GM23338 (cell line): Measurements from ENCODE around the gene NFKBIB. TPM values are rescaled to one million over a fixed set of nuclear protein-coding genes. Genes with fewer than 3 reads are reported as not detected.

Experiments
- ATAC-seq: fragments of 200-7000 bp; cut with Tn5 transposase; 3 replicates; pipeline ENCODE4 v1.9.1; 2020
- DNase-seq: peaks from one replicate; pipeline ENCODE4 v3.0.0-alpha.2; 2015; ENCODE audit warnings: low spot score
- H2AFZ ChIP-seq: fragments of 200-600 bp; sonication (generic); 2 replicates; pipeline ENCODE4 v1.8.0; 2016; ENCODE audit warnings: antibody characterized with exemption, mild to moderate bottlenecking, moderate library complexity
- H3F3A ChIP-seq: fragments of 200-600 bp; sonication (generic); replicated peaks from 2 replicates; pipeline ENCODE4 v1.8.0; 2017; ENCODE audit warnings: antibody characterized with exemption, mixed run types, low read depth
- H3K27ac ChIP-seq: fragments of 200-600 bp; sonication (generic); 2 replicates; pipeline ENCODE4 v1.6.1; 2016; ENCODE audit warnings: low read depth
- H3K27me3 ChIP-seq: fragments of 200-600 bp; sonication (generic); 2 replicates; pipeline ENCODE4 v1.8.0; 2016; ENCODE audit warnings: mild to moderate bottlenecking, mixed run types, moderate library complexity; ENCODE audit not compliant: insufficient read depth
- H3K36me3 ChIP-seq: fragments of 200-600 bp; sonication (generic); 2 replicates; pipeline ENCODE4 v1.8.0; 2016; ENCODE audit warnings: mild to moderate bottlenecking; ENCODE audit not compliant: insufficient read depth
- H3K4me1 ChIP-seq: fragments of 200-600 bp; sonication (generic); 2 replicates; pipeline ENCODE4 v1.8.0; 2016; ENCODE audit warnings: mild to moderate bottlenecking, moderate library complexity; ENCODE audit not compliant: insufficient read depth
- H3K4me2 ChIP-seq: fragments of 200-600 bp; sonication (generic); 2 replicates; pipeline ENCODE4 v1.7.1; 2017; ENCODE audit warnings: mixed run types
- H3K4me3 ChIP-seq: fragments of 200-600 bp; sonication (generic); 2 replicates; pipeline ENCODE4 v1.6.1; 2016; ENCODE audit warnings: mixed run types
- H3K79me2 ChIP-seq: fragments of 200-600 bp; sonication (generic); replicated peaks from 2 replicates; pipeline ENCODE4 v1.8.0; 2017; ENCODE audit warnings: mild to moderate bottlenecking; ENCODE audit not compliant: insufficient read depth
- H3K9me2 ChIP-seq: fragments of 200-600 bp; sonication (generic); 2 replicates; pipeline ENCODE4 v1.8.0; 2017; ENCODE audit not compliant: insufficient read depth
- H4K20me1 ChIP-seq: fragments of 200-600 bp; sonication (generic); replicated peaks from 2 replicates; pipeline ENCODE4 v1.8.0; 2017; ENCODE audit warnings: mild to moderate bottlenecking; ENCODE audit not compliant: insufficient read depth
- H3K27ac Mint-ChIP-seq: 2 replicates; pipeline ENCODE4 v1.8.0; 2020; ENCODE audit warnings: inconsistent platforms, mild to moderate bottlenecking, moderate library complexity, mixed read lengths
- H3K27me3 Mint-ChIP-seq: 3 replicates; pipeline ENCODE4 v1.8.0; 2022; ENCODE audit warnings: low read depth, mild to moderate bottlenecking, moderate library complexity, mixed read lengths, inconsistent platforms; ENCODE audit not compliant: insufficient read depth, poor library complexity
- H3K36me3 Mint-ChIP-seq: 3 replicates; pipeline ENCODE4 v1.8.0; 2021; ENCODE audit warnings: low read depth, mild to moderate bottlenecking, inconsistent platforms, moderate library complexity, mixed read lengths
- H3K4me1 Mint-ChIP-seq: 3 replicates; pipeline ENCODE4 v1.8.0; 2020; ENCODE audit warnings: mild to moderate bottlenecking, inconsistent platforms, mixed read lengths
- H3K4me3 Mint-ChIP-seq: 3 replicates; pipeline ENCODE4 v1.8.0; 2021; ENCODE audit warnings: moderate library complexity, mild to moderate bottlenecking, inconsistent platforms, mixed read lengths
- H3K9me3 Mint-ChIP-seq: 3 replicates; pipeline ENCODE4 v1.8.0; 2020; ENCODE audit warnings: moderate library complexity, mild to moderate bottlenecking, inconsistent platforms, mixed read lengths
- CREB1 ChIP-seq: fragments of 250-450 bp; sonication (Bioruptor Pico); IDR thresholded peaks from 2 replicates; pipeline ENCODE4 v1.5.0; 2020; ENCODE audit warnings: low read depth, mild to moderate bottlenecking, moderate library complexity
- EZH2phosphoT487 ChIP-seq: fragments of 200-600 bp; sonication (generic); IDR thresholded peaks from one replicate; pipeline ENCODE4 v1.8.1; 2018; ENCODE audit warnings: antibody characterized with exemption; ENCODE audit not compliant: unreplicated experiment
- POLR2AphosphoS5 ChIP-seq: IDR thresholded peaks from 2 replicates; pipeline ENCODE4 v1.6.1; 2016; ENCODE audit warnings: antibody characterized with exemption, low read depth
- ZNF114 ChIP-seq: fragments of 250-450 bp; sonication (Bioruptor Pico); IDR thresholded peaks from 2 replicates; pipeline ENCODE4 v1.5.0; 2020; ENCODE audit warnings: mild to moderate bottlenecking, moderate library complexity
- polyA plus RNA-seq: library from polyadenylated mRNA; unstranded; fragments of >200 nt; fragmentation: Nextera tagmentation; extraction: Ambion mirVana; gene quantifications from 2 replicates; pipeline ENCODE4 v1.2.1, GENCODE V29; 2016
- total RNA-seq: library from RNA; depleted of rRNA; stranded (reverse); fragments of >200 nt; shearing (Covaris generic); gene quantifications from 2 replicates; pipeline ENCODE4 v1.2.3, GENCODE V29; 2014
- TF ChIP-seq, protein P1 (sequence below): fragments of 250-450 bp; sonication (Bioruptor Pico); IDR thresholded peaks from 2 replicates; pipeline ENCODE4 v1.5.0; 2020; ENCODE audit warnings: mild to moderate bottlenecking, moderate library complexity
- TF ChIP-seq, protein P2 (sequence below), 2 experiments: fragments of 200-600 bp in 1 of 2; sonication (generic) in 1 of 2; conservative IDR thresholded peaks; 2 replicates each; pipeline versions ENCODE4 v1.5.1 to v1.6.1; 2016 to 2017; ENCODE audit warnings: antibody characterized with exemption in 2 of 2, low read depth in 2 of 2, mild to moderate bottlenecking in 2 of 2, moderate library complexity in 1 of 2

Gene NFKBIB
- total and polyA plus RNA-seq, 2 experiments from 2014 or later = 39.5 to 39.6 TPM

GRCh38 chr19:38890686-38891085 is 9.1 kb upstream of the NFKBIB start:
- no peak overlapping the region for H3K27ac ChIP-seq
- no peaks in the 10 kb centered on the region for H3K79me2 ChIP-seq
- H3K4me2 ChIP-seq = no peak overlapping the region
- H3F3A ChIP-seq = no peaks in the 10 kb centered on the region
- H3K36me3 Mint-ChIP-seq = 0 out of 3 replicates have a peak, but pooled peaks cover 3% of the 10 kb centered on the region
- DNase-seq (no peak), ATAC-seq (no peak)
- no peaks in the 10 kb centered on the region for H3K36me3 ChIP-seq
- no peaks in the 10 kb centered on the region for H3K27me3 ChIP-seq
- peaks cover 3% of the 10 kb centered on the region; the same call in 2 of the 3 replicates for H3K4me1 Mint-ChIP-seq
- H3K27ac Mint-ChIP-seq = no peak overlapping the region
- no peaks in the 10 kb centered on the region for H4K20me1 ChIP-seq
- H3K4me3 Mint-ChIP-seq = no peak overlapping the region
- no peak overlapping the region for H2AFZ ChIP-seq
- H3K9me2 ChIP-seq = no peaks in the 10 kb centered on the region
- H3K4me1 ChIP-seq = no peaks in the 10 kb centered on the region
- no peaks in the 10 kb centered on the region for H3K27me3 Mint-ChIP-seq
- H3K4me3 ChIP-seq = no peak overlapping the region
- no peaks in the 10 kb centered on the region; the same call in 2 of the 3 replicates for H3K9me3 Mint-ChIP-seq
- TF ChIP-seq EZH2phosphoT487 (no peak), POLR2AphosphoS5 (no peak), CREB1 (CRISPR knock-in tag) (no peak), ZNF114 (CRISPR knock-in tag) (no peak)
- TF ChIP-seq, protein P1, sequence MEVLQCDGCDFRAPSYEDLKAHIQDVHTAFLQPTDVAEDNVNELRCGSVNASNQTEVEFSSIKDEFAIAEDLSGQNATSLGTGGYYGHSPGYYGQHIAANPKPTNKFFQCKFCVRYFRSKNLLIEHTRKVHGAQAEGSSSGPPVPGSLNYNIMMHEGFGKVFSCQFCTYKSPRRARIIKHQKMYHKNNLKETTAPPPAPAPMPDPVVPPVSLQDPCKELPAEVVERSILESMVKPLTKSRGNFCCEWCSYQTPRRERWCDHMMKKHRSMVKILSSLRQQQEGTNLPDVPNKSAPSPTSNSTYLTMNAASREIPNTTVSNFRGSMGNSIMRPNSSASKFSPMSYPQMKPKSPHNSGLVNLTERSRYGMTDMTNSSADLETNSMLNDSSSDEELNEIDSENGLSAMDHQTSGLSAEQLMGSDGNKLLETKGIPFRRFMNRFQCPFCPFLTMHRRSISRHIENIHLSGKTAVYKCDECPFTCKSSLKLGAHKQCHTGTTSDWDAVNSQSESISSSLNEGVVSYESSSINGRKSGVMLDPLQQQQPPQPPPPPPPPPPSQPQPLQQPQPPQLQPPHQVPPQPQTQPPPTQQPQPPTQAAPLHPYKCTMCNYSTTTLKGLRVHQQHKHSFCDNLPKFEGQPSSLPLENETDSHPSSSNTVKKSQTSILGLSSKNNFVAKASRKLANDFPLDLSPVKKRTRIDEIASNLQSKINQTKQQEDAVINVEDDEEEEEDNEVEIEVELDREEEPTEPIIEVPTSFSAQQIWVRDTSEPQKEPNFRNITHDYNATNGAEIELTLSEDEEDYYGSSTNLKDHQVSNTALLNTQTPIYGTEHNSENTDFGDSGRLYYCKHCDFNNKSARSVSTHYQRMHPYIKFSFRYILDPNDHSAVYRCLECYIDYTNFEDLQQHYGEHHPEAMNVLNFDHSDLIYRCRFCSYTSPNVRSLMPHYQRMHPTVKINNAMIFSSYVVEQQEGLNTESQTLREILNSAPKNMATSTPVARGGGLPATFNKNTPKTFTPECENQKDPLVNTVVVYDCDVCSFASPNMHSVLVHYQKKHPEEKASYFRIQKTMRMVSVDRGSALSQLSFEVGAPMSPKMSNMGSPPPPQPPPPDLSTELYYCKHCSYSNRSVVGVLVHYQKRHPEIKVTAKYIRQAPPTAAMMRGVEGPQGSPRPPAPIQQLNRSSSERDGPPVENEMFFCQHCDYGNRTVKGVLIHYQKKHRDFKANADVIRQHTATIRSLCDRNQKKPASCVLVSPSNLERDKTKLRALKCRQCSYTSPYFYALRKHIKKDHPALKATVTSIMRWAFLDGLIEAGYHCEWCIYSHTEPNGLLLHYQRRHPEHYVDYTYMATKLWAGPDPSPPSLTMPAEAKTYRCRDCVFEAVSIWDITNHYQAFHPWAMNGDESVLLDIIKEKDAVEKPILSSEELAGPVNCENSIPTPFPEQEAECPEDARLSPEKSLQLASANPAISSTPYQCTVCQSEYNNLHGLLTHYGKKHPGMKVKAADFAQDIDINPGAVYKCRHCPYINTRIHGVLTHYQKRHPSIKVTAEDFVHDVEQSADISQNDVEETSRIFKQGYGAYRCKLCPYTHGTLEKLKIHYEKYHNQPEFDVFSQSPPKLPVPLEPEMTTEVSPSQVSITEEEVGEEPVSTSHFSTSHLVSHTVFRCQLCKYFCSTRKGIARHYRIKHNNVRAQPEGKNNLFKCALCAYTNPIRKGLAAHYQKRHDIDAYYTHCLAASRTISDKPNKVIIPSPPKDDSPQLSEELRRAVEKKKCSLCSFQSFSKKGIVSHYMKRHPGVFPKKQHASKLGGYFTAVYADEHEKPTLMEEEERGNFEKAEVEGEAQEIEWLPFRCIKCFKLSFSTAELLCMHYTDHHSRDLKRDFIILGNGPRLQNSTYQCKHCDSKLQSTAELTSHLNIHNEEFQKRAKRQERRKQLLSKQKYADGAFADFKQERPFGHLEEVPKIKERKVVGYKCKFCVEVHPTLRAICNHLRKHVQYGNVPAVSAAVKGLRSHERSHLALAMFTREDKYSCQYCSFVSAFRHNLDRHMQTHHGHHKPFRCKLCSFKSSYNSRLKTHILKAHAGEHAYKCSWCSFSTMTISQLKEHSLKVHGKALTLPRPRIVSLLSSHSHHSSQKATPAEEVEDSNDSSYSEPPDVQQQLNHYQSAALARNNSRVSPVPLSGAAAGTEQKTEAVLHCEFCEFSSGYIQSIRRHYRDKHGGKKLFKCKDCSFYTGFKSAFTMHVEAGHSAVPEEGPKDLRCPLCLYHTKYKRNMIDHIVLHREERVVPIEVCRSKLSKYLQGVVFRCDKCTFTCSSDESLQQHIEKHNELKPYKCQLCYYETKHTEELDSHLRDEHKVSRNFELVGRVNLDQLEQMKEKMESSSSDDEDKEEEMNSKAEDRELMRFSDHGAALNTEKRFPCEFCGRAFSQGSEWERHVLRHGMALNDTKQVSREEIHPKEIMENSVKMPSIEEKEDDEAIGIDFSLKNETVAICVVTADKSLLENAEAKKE = no peak
- TF ChIP-seq, protein P2, sequence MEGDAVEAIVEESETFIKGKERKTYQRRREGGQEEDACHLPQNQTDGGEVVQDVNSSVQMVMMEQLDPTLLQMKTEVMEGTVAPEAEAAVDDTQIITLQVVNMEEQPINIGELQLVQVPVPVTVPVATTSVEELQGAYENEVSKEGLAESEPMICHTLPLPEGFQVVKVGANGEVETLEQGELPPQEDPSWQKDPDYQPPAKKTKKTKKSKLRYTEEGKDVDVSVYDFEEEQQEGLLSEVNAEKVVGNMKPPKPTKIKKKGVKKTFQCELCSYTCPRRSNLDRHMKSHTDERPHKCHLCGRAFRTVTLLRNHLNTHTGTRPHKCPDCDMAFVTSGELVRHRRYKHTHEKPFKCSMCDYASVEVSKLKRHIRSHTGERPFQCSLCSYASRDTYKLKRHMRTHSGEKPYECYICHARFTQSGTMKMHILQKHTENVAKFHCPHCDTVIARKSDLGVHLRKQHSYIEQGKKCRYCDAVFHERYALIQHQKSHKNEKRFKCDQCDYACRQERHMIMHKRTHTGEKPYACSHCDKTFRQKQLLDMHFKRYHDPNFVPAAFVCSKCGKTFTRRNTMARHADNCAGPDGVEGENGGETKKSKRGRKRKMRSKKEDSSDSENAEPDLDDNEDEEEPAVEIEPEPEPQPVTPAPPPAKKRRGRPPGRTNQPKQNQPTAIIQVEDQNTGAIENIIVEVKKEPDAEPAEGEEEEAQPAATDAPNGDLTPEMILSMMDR (conservative IDR thresholded peaks at IDR 0.05; ENCODE audit: low read depth in 2 of 2) = no peak
